HL-60 (cell line): ENCODE measurements around the gene JAM2.

Experiments
- CTCF ChIP-seq: IDR thresholded peaks from one replicate; pipeline ENCODE4 v1.5.1; 2011; ENCODE audit warnings: low read length, control low read depth, inconsistent platforms; ENCODE audit not compliant: insufficient read depth
- POLR2AphosphoS5 ChIP-seq: IDR thresholded peaks from 2 replicates; pipeline ENCODE4 v1.6.1; 2012; ENCODE audit warnings: low read depth
- REST ChIP-seq: IDR thresholded peaks from 2 replicates; pipeline ENCODE4 v1.6.1; 2012; ENCODE audit warnings: low read depth; ENCODE audit not compliant: insufficient replicate concordance

DNA sequence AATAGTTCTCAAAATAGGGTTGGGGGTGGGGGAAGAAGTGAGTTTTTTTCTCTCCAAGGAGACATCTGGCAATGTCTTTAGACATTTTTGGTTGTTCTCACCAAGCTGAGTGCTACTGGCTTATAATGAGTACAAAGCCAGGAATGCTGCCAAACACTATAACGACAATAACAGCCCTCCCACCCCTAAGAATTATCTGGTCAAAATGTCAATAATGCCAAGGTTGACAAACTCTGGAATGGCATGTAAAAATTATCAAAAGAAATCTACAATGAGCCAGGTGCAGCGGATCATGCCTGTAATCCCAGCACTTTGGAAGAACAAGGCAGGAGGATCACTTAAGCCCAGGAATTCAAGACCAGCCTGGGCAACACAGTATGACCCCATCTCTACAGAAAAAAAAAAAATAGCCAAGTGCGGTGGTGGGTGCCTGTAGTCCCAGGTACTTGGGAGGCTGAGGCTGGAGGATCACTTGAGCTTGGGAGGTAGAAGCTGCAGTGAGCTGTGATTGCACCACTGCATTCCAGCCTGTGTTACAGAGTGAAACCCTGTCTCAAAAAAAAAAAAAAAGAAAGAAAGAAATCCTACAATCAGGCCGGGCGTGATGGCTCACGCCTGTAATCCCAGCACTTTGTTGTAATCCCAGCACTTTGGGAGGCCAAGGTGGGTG is 93.2 kb downstream of the JAM2 start:
- TF ChIP-seq CTCF (no peak), POLR2AphosphoS5 (no peak), REST (no peak)
